Caco-2 (cell line): ENCODE measurements around the gene DIP2B. TPM values are rescaled to one million over a fixed set of nuclear protein-coding genes. Genes with fewer than 3 reads are reported as not detected.

Experiments
- BruUV-seq: library from RNA; stranded (reverse); fragments of 400-500 nt; replicated peaks from 2 replicates; lab custom pipeline; 2021; lab: Mats Ljungman, UMichigan
- CTCF ChIA-PET: fragments of 300-600 bp; sonication (Branson Sonifier 250); formaldehyde crosslinking; loops from one replicate; lab custom pipeline; 2022; ENCODE audit warnings: antibody characterized with exemption; lab: Charles Lee
- POLR2A ChIA-PET: fragments of 300-600 bp; sonication (Branson Sonifier 250); formaldehyde crosslinking; loops from one replicate; lab custom pipeline; 2022; ENCODE audit warnings: antibody characterized with exemption; lab: Charles Lee
- DNase-seq, 2 experiments: peaks; one replicate each; pipeline versions ENCODE4 v3.0.0 to v3.0.0-alpha.2; 2020 to 2022
- H3K27me3 ChIP-seq: replicated peaks from 2 replicates; pipeline ENCODE4 v1.6.0; 2011; ENCODE audit warnings: low read length; ENCODE audit not compliant: control insufficient read depth, insufficient read depth
- H3K36me3 ChIP-seq: 2 replicates; pipeline ENCODE4 v1.5.1; 2011; ENCODE audit warnings: low read length; ENCODE audit not compliant: control insufficient read depth, insufficient read depth
- H3K4me1 ChIP-seq: fragments of 250-450 bp; sonication (Bioruptor Pico); 2 replicates; pipeline ENCODE4 v1.5.1; 2020; ENCODE audit warnings: mild to moderate bottlenecking
- H3K4me3 ChIP-seq: 2 replicates; pipeline ENCODE4 v1.5.1; 2011; ENCODE audit warnings: low read depth, mild to moderate bottlenecking, control low read depth, low read length
- H3K9me3 ChIP-seq: fragments of 250-450 bp; sonication (Bioruptor Pico); 2 replicates; pipeline ENCODE4 v1.5.1; 2020; ENCODE audit warnings: mild to moderate bottlenecking, moderate library complexity
- H3K27ac Mint-ChIP-seq: one replicate; pipeline ENCODE4 v1.8.0; 2022; ENCODE audit warnings: mixed read lengths; ENCODE audit not compliant: unreplicated experiment
- H3K27me3 Mint-ChIP-seq: one replicate; pipeline ENCODE4 v1.8.0; 2022; ENCODE audit warnings: mixed read lengths; ENCODE audit not compliant: insufficient read depth, unreplicated experiment
- H3K36me3 Mint-ChIP-seq: one replicate; pipeline ENCODE4 v1.8.0; 2022; ENCODE audit warnings: mild to moderate bottlenecking, mixed read lengths; ENCODE audit not compliant: insufficient read depth, unreplicated experiment
- H3K4me1 Mint-ChIP-seq: one replicate; pipeline ENCODE4 v1.8.0; 2022; ENCODE audit warnings: low read depth, mixed read lengths; ENCODE audit not compliant: unreplicated experiment
- H3K4me3 Mint-ChIP-seq: one replicate; pipeline ENCODE4 v1.8.0; 2022; ENCODE audit warnings: mild to moderate bottlenecking, moderate library complexity, mixed read lengths; ENCODE audit not compliant: unreplicated experiment
- H3K9me3 Mint-ChIP-seq: one replicate; pipeline ENCODE4 v1.8.0; 2022; ENCODE audit warnings: mixed read lengths; ENCODE audit not compliant: unreplicated experiment
- intact Hi-C: fragments of 100-400 bp; cut with micrococcal nuclease; formaldehyde crosslinking; loops from one replicate; pipeline ENCODE4 v1.10.0; 2022; ENCODE audit not compliant: unreplicated experiment
- total RNA-seq: library from RNA; stranded (reverse); gene quantifications from 2 replicates; pipeline ENCODE4 v1.2.3, GENCODE V29; 2022
- TF ChIP-seq, protein P1 (sequence below), 2 experiments: fragments of 200-600 bp in 1 of 2; IDR thresholded peaks; 1 replicate in 1 of 2; 2 replicates in 1 of 2; pipeline versions ENCODE4 v1.5.1 to v1.8.0; 2011 to 2022; ENCODE audit warnings: antibody characterized with exemption in 1 of 2, control low read depth in 1 of 2, inconsistent platforms in 1 of 2, low read depth in 1 of 2, low read length in 1 of 2, mild to moderate bottlenecking in 1 of 2, moderate library complexity in 1 of 2; ENCODE audit not compliant: insufficient read depth in 1 of 2, severe bottlenecking in 1 of 2, unreplicated experiment in 1 of 2

DIP2B gene
- total RNA-seq, 1 experiment from 2014 or later: 32.7 TPM

DNA sequence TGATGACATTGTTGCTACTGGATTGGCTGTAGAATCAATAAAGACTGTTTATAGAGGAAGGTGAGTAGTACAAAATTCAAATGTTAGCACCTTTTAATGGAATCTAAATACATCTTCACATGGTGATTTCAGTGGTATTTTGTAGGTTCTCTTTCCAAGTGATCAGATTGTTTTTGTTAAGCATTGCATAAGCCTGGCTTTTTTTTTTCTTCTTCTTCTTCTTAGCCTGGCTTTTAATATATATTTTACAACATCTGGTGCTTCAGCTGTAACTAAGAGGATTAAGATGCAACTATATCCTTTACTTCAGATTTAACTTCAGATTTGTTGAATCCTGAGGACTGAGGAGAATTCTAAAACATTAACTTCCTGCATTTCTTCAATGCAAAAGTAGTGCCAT is 201.8 kb downstream of the DIP2B start:
- Mint-ChIP-seq H3K27ac (no peak overlapping the region), H3K9me3 (no peaks in the 10 kb centered on the region), H3K4me3 (no peak overlapping the region), H3K36me3 (peaks cover 53% of the 10 kb centered on the region), H3K4me1 (no peaks in the 10 kb centered on the region), H3K27me3 (no peaks in the 10 kb centered on the region)
- ChIA-PET CTCF (no interaction called here), POLR2A (no interaction called here)
- no peak for DNase-seq
- Histone ChIP-seq H3K9me3 (no peaks in the 10 kb centered on the region), H3K27me3 (no peaks in the 10 kb centered on the region), H3K36me3 (no peaks in the 10 kb centered on the region; the same call in 1 of the 2 replicates), H3K4me1 (no peaks in the 10 kb centered on the region), H3K4me3 (no peak overlapping the region)
- intact Hi-C loops: no loop called here
- TF ChIP-seq, protein P1, sequence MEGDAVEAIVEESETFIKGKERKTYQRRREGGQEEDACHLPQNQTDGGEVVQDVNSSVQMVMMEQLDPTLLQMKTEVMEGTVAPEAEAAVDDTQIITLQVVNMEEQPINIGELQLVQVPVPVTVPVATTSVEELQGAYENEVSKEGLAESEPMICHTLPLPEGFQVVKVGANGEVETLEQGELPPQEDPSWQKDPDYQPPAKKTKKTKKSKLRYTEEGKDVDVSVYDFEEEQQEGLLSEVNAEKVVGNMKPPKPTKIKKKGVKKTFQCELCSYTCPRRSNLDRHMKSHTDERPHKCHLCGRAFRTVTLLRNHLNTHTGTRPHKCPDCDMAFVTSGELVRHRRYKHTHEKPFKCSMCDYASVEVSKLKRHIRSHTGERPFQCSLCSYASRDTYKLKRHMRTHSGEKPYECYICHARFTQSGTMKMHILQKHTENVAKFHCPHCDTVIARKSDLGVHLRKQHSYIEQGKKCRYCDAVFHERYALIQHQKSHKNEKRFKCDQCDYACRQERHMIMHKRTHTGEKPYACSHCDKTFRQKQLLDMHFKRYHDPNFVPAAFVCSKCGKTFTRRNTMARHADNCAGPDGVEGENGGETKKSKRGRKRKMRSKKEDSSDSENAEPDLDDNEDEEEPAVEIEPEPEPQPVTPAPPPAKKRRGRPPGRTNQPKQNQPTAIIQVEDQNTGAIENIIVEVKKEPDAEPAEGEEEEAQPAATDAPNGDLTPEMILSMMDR (IDR thresholded peaks at IDR 0.05; ENCODE audit: insufficient read depth in 1 of 2, low read depth in 1 of 2, low read length in 1 of 2, severe bottlenecking in 1 of 2, unreplicated experiment in 1 of 2): no peak
- BruUV-seq: no TSS peak

DNA sequence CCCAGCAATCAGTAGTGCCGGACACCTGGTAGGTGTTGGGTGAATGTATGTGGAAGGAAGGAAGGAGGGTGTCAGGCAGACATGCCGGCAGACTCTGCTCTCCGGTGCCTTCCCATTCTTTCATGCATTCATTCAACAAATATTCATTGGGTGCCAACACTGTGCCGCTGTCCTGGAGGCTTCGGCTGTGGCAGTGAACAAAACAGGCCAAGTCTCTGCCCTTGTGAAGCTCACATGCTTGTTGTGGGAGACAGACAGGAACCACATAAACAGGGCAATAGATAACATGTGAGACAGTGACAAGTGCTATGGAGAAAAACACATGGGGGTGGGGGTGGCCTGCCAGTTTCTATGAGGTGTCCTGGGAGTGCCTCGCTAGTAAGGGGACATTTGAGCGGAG is 202.6 kb downstream of the DIP2B start:
- no peak overlapping the region for H3K27ac Mint-ChIP-seq
- Histone ChIP-seq H3K9me3 (no peaks in the 10 kb centered on the region), H3K4me1 (no peaks in the 10 kb centered on the region), H3K4me3 (no peak overlapping the region), H3K27me3 (no peaks in the 10 kb centered on the region), H3K36me3 (no peaks in the 10 kb centered on the region; the same call in 1 of the 2 replicates)
- no peak for DNase-seq
- TF ChIP-seq, protein P1 (IDR thresholded peaks at IDR 0.05; ENCODE audit: insufficient read depth in 1 of 2, low read depth in 1 of 2, low read length in 1 of 2, severe bottlenecking in 1 of 2, unreplicated experiment in 1 of 2): no peak
- H3K9me3 Mint-ChIP-seq: no peaks in the 10 kb centered on the region
- H3K27me3 Mint-ChIP-seq: no peaks in the 10 kb centered on the region
- H3K36me3 Mint-ChIP-seq: peaks cover 60% of the 10 kb centered on the region
- intact Hi-C loops: no loop called here
- CTCF ChIA-PET: no interaction called here
- POLR2A ChIA-PET: no interaction called here
- H3K4me1 Mint-ChIP-seq: no peaks in the 10 kb centered on the region
- H3K4me3 Mint-ChIP-seq: no peak overlapping the region
- BruUV-seq: no TSS peak

DNA sequence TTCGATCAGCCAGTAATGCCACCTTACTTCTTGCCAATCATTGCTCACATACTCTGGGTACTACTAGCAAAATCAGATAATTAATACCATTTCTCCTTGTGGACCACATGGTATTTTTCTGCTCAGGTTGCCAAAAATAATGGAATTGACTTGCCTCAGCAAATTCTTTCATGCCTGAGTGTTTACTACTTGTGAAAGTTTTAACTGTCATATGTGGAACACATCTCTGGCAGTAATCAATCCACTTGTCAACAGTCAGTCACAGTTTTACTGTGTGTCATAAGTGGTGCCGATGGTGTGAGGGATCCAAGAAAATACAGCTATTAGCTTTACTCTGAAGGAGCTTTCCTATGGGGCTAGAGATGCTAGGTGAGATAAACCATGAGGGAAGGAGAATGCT is 203.8 kb downstream of the DIP2B start:
- POLR2A ChIA-PET: no interaction called here
- H3K27me3 Mint-ChIP-seq: no peaks in the 10 kb centered on the region
- H3K27ac Mint-ChIP-seq: no peak overlapping the region
- Histone ChIP-seq H3K4me3 (no peak overlapping the region), H3K4me1 (no peaks in the 10 kb centered on the region), H3K9me3 (no peaks in the 10 kb centered on the region), H3K36me3 (no peaks in the 10 kb centered on the region; the same call in 1 of the 2 replicates), H3K27me3 (no peaks in the 10 kb centered on the region)
- no peak overlapping the region for H3K4me3 Mint-ChIP-seq
- no peaks in the 10 kb centered on the region for H3K4me1 Mint-ChIP-seq
- BruUV-seq: no TSS peak
- no peak for DNase-seq
- CTCF ChIA-PET: no interaction called here
- intact Hi-C loops: no loop called here
- peaks cover 66% of the 10 kb centered on the region for H3K36me3 Mint-ChIP-seq
- TF ChIP-seq, protein P1 (IDR thresholded peaks at IDR 0.05; ENCODE audit: insufficient read depth in 1 of 2, low read depth in 1 of 2, low read length in 1 of 2, severe bottlenecking in 1 of 2, unreplicated experiment in 1 of 2): no peak
- H3K9me3 Mint-ChIP-seq: no peaks in the 10 kb centered on the region
